Liver (tissue), 9 donors: ENCODE results near the gene EYA4. TPM values are rescaled to one million over a fixed set of nuclear protein-coding genes. Genes with fewer than 3 reads are reported as not detected.

Experiments used
- DNase-seq: peaks from one replicate; pipeline ENCODE4 v3.0.0-alpha.2; 2017; ENCODE audit warnings: low spot score
- H3K27ac ChIP-seq, 2 donors: one replicate each; pipeline ENCODE4 v1.7.0; 2013; ENCODE audit warnings: inconsistent platforms in 2 of 2, low read length in 2 of 2, control low read depth in 1 of 2, low read depth in 1 of 2, mild to moderate bottlenecking in 1 of 2
- H3K27me3 ChIP-seq, 4 donors: one replicate each; pipeline versions ENCODE4 v1.6.1 to v1.7.0; 2013; ENCODE audit warnings: low read length in 3 of 4, inconsistent platforms in 1 of 4, mild to moderate bottlenecking in 1 of 4, moderate library complexity in 1 of 4; ENCODE audit not compliant: control insufficient read depth in 4 of 4, insufficient read depth in 4 of 4
- H3K36me3 ChIP-seq, 4 donors: one replicate each; pipeline versions ENCODE4 v1.6.1 to v1.7.0; 2013; ENCODE audit warnings: low read length in 3 of 4, mild to moderate bottlenecking in 3 of 4, low read depth in 1 of 4, moderate library complexity in 1 of 4; ENCODE audit not compliant: control insufficient read depth in 4 of 4, insufficient read depth in 3 of 4
- H3K4me1 ChIP-seq, 4 donors: one replicate each; pipeline versions ENCODE4 v1.6.1 to v1.7.0; 2013; ENCODE audit warnings: low read length in 3 of 4, mild to moderate bottlenecking in 3 of 4, moderate library complexity in 1 of 4; ENCODE audit not compliant: control insufficient read depth in 4 of 4, insufficient read depth in 4 of 4
- H3K4me3 ChIP-seq, 3 donors: one replicate each; pipeline versions ENCODE4 v1.6.1 to v1.7.0; 2013; ENCODE audit warnings: low read length in 3 of 3, control low read depth in 1 of 3, low read depth in 1 of 3, mild to moderate bottlenecking in 1 of 3
- H3K9ac ChIP-seq, 2 donors: one replicate each; pipeline ENCODE4 v1.7.0; 2013; ENCODE audit warnings: low read length in 2 of 2, mild to moderate bottlenecking in 2 of 2, moderate library complexity in 2 of 2, control low read depth in 1 of 2, low read depth in 1 of 2
- H3K9me3 ChIP-seq, 4 donors: one replicate each; pipeline versions ENCODE4 v1.6.1 to v1.7.0; 2013; ENCODE audit warnings: low read length in 3 of 4; ENCODE audit not compliant: control insufficient read depth in 4 of 4
- EGR1 ChIP-seq, 2 donors: IDR thresholded peaks; 2 replicates each; pipeline ENCODE4 v1.6.1; 2016 to 2018; ENCODE audit warnings: antibody characterized with exemption in 2 of 2, low read depth in 2 of 2
- FOXA1 ChIP-seq: IDR thresholded peaks from 2 replicates; pipeline ENCODE4 v1.6.1; 2016; ENCODE audit warnings: antibody characterized with exemption
- HNF4A ChIP-seq, 2 donors: conservative IDR thresholded peaks; 2 replicates each; pipeline ENCODE4 v1.6.1; 2016; ENCODE audit warnings: antibody characterized with exemption in 2 of 2, mild to moderate bottlenecking in 2 of 2
- HNF4G ChIP-seq: IDR thresholded peaks from 2 replicates; pipeline ENCODE4 v1.6.1; 2016; ENCODE audit warnings: antibody characterized with exemption
- JUND ChIP-seq, 2 donors: IDR thresholded peaks; 2 replicates each; pipeline ENCODE4 v1.6.1; 2016; ENCODE audit warnings: antibody characterized with exemption in 2 of 2
- NR2F2 ChIP-seq: IDR thresholded peaks from 2 replicates; pipeline ENCODE4 v1.6.1; 2016; ENCODE audit warnings: antibody characterized with exemption
- RAD21 ChIP-seq, 2 donors: IDR thresholded peaks; 2 replicates each; pipeline ENCODE4 v1.6.1; 2016; ENCODE audit warnings: antibody characterized with exemption in 2 of 2, mild to moderate bottlenecking in 2 of 2
- RXRA ChIP-seq, 2 donors: IDR thresholded peaks; 2 replicates each; pipeline ENCODE4 v1.6.1; 2017 to 2018; ENCODE audit warnings: antibody characterized with exemption in 2 of 2, mild to moderate bottlenecking in 1 of 2
- SP1 ChIP-seq: IDR thresholded peaks from 2 replicates; pipeline ENCODE4 v1.6.1; 2018; ENCODE audit warnings: antibody characterized with exemption, mild to moderate bottlenecking
- TAF1 ChIP-seq: conservative IDR thresholded peaks from 2 replicates; pipeline ENCODE4 v1.6.1; 2016; ENCODE audit warnings: antibody characterized with exemption, mild to moderate bottlenecking
- YY1 ChIP-seq: IDR thresholded peaks from 2 replicates; pipeline ENCODE4 v1.6.1; 2016; ENCODE audit warnings: antibody characterized with exemption, mild to moderate bottlenecking
- WGBS: extraction: QIAGEN DNeasy Blood & Tissue Kit; methylation state at CpG from one replicate; pipeline ENCODE4 v1.1.7; 2013; 5-methylcytosine and 5-hydroxymethylcytosine counted together
- polyA plus RNA-seq, 2 donors: library from polyadenylated mRNA; stranded (reverse) in 1 of 2; unstranded in 1 of 2; fragments of 200-250 nt in 1 of 2; fragments of >200 nt in 1 of 2; fragmentation: Nextera tagmentation in 1 of 2; extraction: Ambion mirVana in 1 of 2; gene quantifications; one replicate each; pipeline versions ENCODE4 v1.2.1 to v1.2.3, GENCODE V29; 2013 to 2015
- total RNA-seq, 2 donors: library from RNA; depleted of rRNA; stranded (reverse); fragments of >200 nt; gene quantifications; one replicate each; pipeline ENCODE4 v1.2.3, GENCODE V29; 2014
- TF ChIP-seq, protein P1 (sequence below): fragments of 150-350 bp; IDR thresholded peaks from 2 replicates; pipeline ENCODE4 v1.5.1; 2017; ENCODE audit warnings: improper control_type of control experiment, low read depth, low read length; ENCODE audit not compliant: missing input control
- TF ChIP-seq, protein P2 (sequence below): IDR thresholded peaks from 2 replicates; pipeline ENCODE4 v1.6.1; 2016; ENCODE audit warnings: antibody characterized with exemption
- TF ChIP-seq, protein P3 (sequence below): IDR thresholded peaks from 2 replicates; pipeline ENCODE4 v1.6.1; 2016; ENCODE audit warnings: antibody characterized with exemption
- TF ChIP-seq, protein P4 (sequence below): IDR thresholded peaks from 2 replicates; pipeline ENCODE4 v1.6.1; 2016; ENCODE audit warnings: antibody characterized with exemption, mild to moderate bottlenecking
- TF ChIP-seq, protein P5 (sequence below): IDR thresholded peaks from 2 replicates; pipeline ENCODE4 v1.6.1; 2016; ENCODE audit warnings: antibody characterized with exemption
- donor health status: healthy.
- donor health status: healthy.
- donor health status: healthy.
- donor health status: healthy.
- donor health status: healthy.

Gene EYA4
- total and polyA plus RNA-seq, 4 donors, result 0.05 to 0.50 TPM; not detected in 2

DNA sequence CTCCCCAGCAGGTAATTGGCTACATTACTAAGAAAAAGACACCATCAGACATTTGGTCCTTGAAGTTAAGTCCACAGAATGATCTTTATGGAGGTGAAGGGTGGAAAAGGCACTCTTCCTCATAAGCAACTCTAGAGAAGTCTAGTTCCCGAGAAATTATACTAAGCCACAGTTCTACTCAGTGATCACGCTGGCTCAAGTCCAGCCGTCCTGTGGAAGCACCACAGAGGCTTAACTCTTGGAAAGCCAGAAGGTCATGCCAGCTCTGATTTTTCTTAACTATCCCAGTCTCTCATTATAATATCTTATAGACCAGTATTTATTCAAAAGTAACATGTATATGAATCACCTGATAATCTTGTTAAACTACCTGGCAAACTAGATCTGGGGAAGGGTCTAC, 258.5 kb downstream of the EYA4 start:
- Histone ChIP-seq H3K36me3 (no peaks in the 10 kb centered on the region), H3K27ac (no peak overlapping the region), H3K4me3 (no peak overlapping the region), H3K9ac (no peak overlapping the region), H3K4me1 (no peaks in the 10 kb centered on the region), H3K9me3 (no peaks in the 10 kb centered on the region), H3K27me3 (peaks cover 0 to 8% (median 0%) of the 10 kb centered on the region in 4 donors)
- no peak for DNase-seq
- TF ChIP-seq SP1, result no peak
- TF ChIP-seq, protein P1, sequence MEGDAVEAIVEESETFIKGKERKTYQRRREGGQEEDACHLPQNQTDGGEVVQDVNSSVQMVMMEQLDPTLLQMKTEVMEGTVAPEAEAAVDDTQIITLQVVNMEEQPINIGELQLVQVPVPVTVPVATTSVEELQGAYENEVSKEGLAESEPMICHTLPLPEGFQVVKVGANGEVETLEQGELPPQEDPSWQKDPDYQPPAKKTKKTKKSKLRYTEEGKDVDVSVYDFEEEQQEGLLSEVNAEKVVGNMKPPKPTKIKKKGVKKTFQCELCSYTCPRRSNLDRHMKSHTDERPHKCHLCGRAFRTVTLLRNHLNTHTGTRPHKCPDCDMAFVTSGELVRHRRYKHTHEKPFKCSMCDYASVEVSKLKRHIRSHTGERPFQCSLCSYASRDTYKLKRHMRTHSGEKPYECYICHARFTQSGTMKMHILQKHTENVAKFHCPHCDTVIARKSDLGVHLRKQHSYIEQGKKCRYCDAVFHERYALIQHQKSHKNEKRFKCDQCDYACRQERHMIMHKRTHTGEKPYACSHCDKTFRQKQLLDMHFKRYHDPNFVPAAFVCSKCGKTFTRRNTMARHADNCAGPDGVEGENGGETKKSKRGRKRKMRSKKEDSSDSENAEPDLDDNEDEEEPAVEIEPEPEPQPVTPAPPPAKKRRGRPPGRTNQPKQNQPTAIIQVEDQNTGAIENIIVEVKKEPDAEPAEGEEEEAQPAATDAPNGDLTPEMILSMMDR, result no peak
- TF ChIP-seq, protein P2, sequence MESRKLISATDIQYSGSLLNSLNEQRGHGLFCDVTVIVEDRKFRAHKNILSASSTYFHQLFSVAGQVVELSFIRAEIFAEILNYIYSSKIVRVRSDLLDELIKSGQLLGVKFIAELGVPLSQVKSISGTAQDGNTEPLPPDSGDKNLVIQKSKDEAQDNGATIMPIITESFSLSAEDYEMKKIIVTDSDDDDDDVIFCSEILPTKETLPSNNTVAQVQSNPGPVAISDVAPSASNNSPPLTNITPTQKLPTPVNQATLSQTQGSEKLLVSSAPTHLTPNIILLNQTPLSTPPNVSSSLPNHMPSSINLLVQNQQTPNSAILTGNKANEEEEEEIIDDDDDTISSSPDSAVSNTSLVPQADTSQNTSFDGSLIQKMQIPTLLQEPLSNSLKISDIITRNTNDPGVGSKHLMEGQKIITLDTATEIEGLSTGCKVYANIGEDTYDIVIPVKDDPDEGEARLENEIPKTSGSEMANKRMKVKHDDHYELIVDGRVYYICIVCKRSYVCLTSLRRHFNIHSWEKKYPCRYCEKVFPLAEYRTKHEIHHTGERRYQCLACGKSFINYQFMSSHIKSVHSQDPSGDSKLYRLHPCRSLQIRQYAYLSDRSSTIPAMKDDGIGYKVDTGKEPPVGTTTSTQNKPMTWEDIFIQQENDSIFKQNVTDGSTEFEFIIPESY, result no peak
- TF ChIP-seq, protein P3, sequence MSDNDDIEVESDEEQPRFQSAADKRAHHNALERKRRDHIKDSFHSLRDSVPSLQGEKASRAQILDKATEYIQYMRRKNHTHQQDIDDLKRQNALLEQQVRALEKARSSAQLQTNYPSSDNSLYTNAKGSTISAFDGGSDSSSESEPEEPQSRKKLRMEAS, result no peak
- TF ChIP-seq FOXA1, result no peak
- WGBS, result 81% methylated on average over 3 of the region's 3 CpGs

DNA sequence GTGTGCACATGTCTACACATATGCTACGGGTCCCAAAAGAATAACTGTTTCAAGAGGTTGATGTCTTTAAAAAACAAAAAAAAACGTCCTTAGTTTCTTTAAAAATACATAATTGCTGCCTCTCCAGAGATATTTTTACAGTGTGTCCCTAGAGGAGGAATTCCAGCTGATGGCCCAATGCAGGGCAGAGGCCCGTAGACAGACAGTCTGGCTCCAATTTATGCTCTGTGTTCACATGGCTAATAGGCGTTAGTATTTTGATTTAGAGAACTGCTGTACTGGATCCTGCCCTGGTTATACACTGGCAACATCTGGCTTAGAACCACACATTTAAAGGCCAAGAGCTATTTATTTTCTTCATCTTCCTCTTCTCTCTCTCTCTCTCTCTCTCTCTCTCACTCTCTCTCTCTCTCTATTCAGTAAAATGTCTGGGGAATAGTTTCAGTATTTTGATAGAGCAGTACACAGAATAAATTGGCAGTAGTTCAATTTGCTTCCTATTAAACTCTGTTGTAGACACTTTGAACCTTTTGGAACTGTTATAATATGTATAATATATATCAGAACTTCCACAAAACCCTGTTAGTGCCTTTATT, 260.6 kb downstream of the EYA4 start:
- no peak overlapping the region for H3K27ac ChIP-seq
- H3K27me3 ChIP-seq, result peaks cover 0 to 8% (median 0%) of the 10 kb centered on the region in 4 donors
- DNase-seq, result no peak
- no peaks in the 10 kb centered on the region for H3K36me3 ChIP-seq
- no peak overlapping the region for H3K9ac ChIP-seq
- H3K4me1 ChIP-seq, result no peaks in the 10 kb centered on the region
- 75% methylated on average over 4 of the region's 4 CpGs for WGBS
- no peak overlapping the region for H3K4me3 ChIP-seq
- H3K9me3 ChIP-seq, result no peaks in the 10 kb centered on the region
- TF ChIP-seq TAF1, result no peak
- TF ChIP-seq YY1, result no peak
- TF ChIP-seq, protein P4, sequence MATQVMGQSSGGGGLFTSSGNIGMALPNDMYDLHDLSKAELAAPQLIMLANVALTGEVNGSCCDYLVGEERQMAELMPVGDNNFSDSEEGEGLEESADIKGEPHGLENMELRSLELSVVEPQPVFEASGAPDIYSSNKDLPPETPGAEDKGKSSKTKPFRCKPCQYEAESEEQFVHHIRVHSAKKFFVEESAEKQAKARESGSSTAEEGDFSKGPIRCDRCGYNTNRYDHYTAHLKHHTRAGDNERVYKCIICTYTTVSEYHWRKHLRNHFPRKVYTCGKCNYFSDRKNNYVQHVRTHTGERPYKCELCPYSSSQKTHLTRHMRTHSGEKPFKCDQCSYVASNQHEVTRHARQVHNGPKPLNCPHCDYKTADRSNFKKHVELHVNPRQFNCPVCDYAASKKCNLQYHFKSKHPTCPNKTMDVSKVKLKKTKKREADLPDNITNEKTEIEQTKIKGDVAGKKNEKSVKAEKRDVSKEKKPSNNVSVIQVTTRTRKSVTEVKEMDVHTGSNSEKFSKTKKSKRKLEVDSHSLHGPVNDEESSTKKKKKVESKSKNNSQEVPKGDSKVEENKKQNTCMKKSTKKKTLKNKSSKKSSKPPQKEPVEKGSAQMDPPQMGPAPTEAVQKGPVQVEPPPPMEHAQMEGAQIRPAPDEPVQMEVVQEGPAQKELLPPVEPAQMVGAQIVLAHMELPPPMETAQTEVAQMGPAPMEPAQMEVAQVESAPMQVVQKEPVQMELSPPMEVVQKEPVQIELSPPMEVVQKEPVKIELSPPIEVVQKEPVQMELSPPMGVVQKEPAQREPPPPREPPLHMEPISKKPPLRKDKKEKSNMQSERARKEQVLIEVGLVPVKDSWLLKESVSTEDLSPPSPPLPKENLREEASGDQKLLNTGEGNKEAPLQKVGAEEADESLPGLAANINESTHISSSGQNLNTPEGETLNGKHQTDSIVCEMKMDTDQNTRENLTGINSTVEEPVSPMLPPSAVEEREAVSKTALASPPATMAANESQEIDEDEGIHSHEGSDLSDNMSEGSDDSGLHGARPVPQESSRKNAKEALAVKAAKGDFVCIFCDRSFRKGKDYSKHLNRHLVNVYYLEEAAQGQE, result no peak
- TF ChIP-seq EGR1 (IDR thresholded peaks at IDR 0.05; ENCODE audit: low read depth in 2 of 2), result no peak
- TF ChIP-seq, protein P5, sequence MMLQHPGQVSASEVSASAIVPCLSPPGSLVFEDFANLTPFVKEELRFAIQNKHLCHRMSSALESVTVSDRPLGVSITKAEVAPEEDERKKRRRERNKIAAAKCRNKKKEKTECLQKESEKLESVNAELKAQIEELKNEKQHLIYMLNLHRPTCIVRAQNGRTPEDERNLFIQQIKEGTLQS, result no peak
- TF ChIP-seq HNF4G, result no peak
- TF ChIP-seq RAD21 (IDR thresholded peaks at IDR 0.05), result no peak
- TF ChIP-seq, protein P1, result no peak
- no peak for TF ChIP-seq JUND (IDR thresholded peaks at IDR 0.05)
- TF ChIP-seq, protein P2, result no peak
- no peak for TF ChIP-seq NR2F2
- TF ChIP-seq SP1, result no peak
- no peak for TF ChIP-seq RXRA (IDR thresholded peaks at IDR 0.05)
- TF ChIP-seq, protein P3, result no peak
- TF ChIP-seq HNF4A (conservative IDR thresholded peaks at IDR 0.05), result no peak
